IMR-90 (cell line): ENCODE measurements around the gene PLXNA4. TPM values are rescaled to one million over a fixed set of nuclear protein-coding genes. Genes with fewer than 3 reads are reported as not detected.

Experiments
- ATAC-seq: fragments of 200-7000 bp; cut with Tn5 transposase; 2 replicates; pipeline ENCODE4 v1.9.1; 2020; ENCODE audit warnings: low read depth, mild to moderate bottlenecking, moderate library complexity
- BruUV-seq: library from RNA; stranded (reverse); fragments of 400-500 nt; replicated peaks from 2 replicates; lab custom pipeline; 2021; lab: Mats Ljungman, UMichigan
- CTCF ChIA-PET: fragments of 300-600 bp; formaldehyde crosslinking; extraction: SDS; loops from one replicate; lab custom pipeline; 2021; ENCODE audit warnings: antibody characterized with exemption; lab: Yijun Ruan, JAX
- POLR2A ChIA-PET: fragments of 300-600 bp; sonication (Branson Sonifier 250); formaldehyde crosslinking; loops from one replicate; lab custom pipeline; 2022; ENCODE audit warnings: antibody characterized with exemption; ENCODE audit not compliant: unreplicated experiment; lab: Charles Lee
- DNase-seq: peaks from one replicate; pipeline ENCODE4 v3.0.0; 2013
- H2AFZ ChIP-seq: replicated peaks from 2 replicates; pipeline ENCODE3; 2013; ENCODE audit warnings: low read length, mild to moderate bottlenecking; ENCODE audit not compliant: poor library complexity
- H2AK5ac ChIP-seq: 2 replicates; pipeline ENCODE4 v1.6.1; 2013; ENCODE audit warnings: low read depth, low read length, inconsistent platforms
- H2AK9ac ChIP-seq: replicated peaks from 2 replicates; pipeline ENCODE3; 2013; ENCODE audit warnings: mild to moderate bottlenecking, low read depth, low read length, moderate library complexity; ENCODE audit not compliant: poor library complexity
- H2BK120ac ChIP-seq: 2 replicates; pipeline ENCODE4 v1.6.1; 2013; ENCODE audit warnings: low read depth, low read length, inconsistent platforms
- H2BK15ac ChIP-seq: 3 replicates; pipeline ENCODE4 v1.6.1; 2013; ENCODE audit warnings: low read depth, low read length, inconsistent platforms
- H2BK20ac ChIP-seq: 2 replicates; pipeline ENCODE4 v1.6.1; 2013; ENCODE audit warnings: low read depth, mild to moderate bottlenecking, inconsistent platforms, low read length, moderate library complexity
- H2BK5ac ChIP-seq: 2 replicates; pipeline ENCODE4 v1.6.1; 2013; ENCODE audit warnings: mild to moderate bottlenecking, low read depth, low read length, inconsistent platforms; ENCODE audit not compliant: poor library complexity, severe bottlenecking
- H3K14ac ChIP-seq: replicated peaks from 2 replicates; pipeline ENCODE4 v1.6.1; 2013; ENCODE audit warnings: low read depth, low read length, inconsistent platforms
- H3K18ac ChIP-seq: 2 replicates; pipeline ENCODE4 v1.6.1; 2013; ENCODE audit warnings: low read depth, low read length, control low read depth
- H3K23ac ChIP-seq: 2 replicates; pipeline ENCODE4 v1.6.1; 2013; ENCODE audit warnings: low read depth, low read length, inconsistent platforms
- H3K27ac ChIP-seq: 2 replicates; pipeline ENCODE4 v1.5.1; 2013; ENCODE audit warnings: mild to moderate bottlenecking, control low read depth, low read length; ENCODE audit not compliant: insufficient read depth
- H3K27me3 ChIP-seq: 2 replicates; pipeline ENCODE4 v1.6.1; 2013; ENCODE audit warnings: low read length; ENCODE audit not compliant: control insufficient read depth, insufficient read depth
- H3K36me3 ChIP-seq: 2 replicates; pipeline ENCODE4 v1.6.1; 2013; ENCODE audit warnings: low read length, mixed read lengths; ENCODE audit not compliant: control insufficient read depth, insufficient read depth
- H3K4ac ChIP-seq: 2 replicates; pipeline ENCODE4 v1.6.1; 2013; ENCODE audit warnings: low read depth, low read length, inconsistent platforms
- H3K4me1 ChIP-seq: 2 replicates; pipeline ENCODE4 v1.6.1; 2013; ENCODE audit warnings: low read length, mixed read lengths; ENCODE audit not compliant: control insufficient read depth, insufficient read depth
- H3K4me2 ChIP-seq: 2 replicates; pipeline ENCODE4 v1.6.1; 2013; ENCODE audit warnings: low read depth, mild to moderate bottlenecking, control low read depth, low read length, moderate library complexity
- H3K4me3 ChIP-seq: 2 replicates; pipeline ENCODE4 v1.5.1; 2013; ENCODE audit warnings: low read depth, mild to moderate bottlenecking, control low read depth, low read length, moderate library complexity; ENCODE audit not compliant: insufficient read depth
- H3K56ac ChIP-seq: 2 replicates; pipeline ENCODE4 v1.6.1; 2013; ENCODE audit warnings: low read length, inconsistent platforms; ENCODE audit not compliant: insufficient read depth; ENCODE audit errors: extremely low read depth
- H3K79me1 ChIP-seq, 2 experiments: 2 replicates each; pipeline ENCODE4 v1.6.1; 2013; ENCODE audit warnings: low read length in 2 of 2, inconsistent platforms in 1 of 2, low read depth in 1 of 2
- H3K9ac ChIP-seq: 2 replicates; pipeline ENCODE4 v1.6.1; 2013; ENCODE audit warnings: low read depth, low read length, control low read depth
- H3K9me1 ChIP-seq: 2 replicates; pipeline ENCODE4 v1.6.1; 2013; ENCODE audit warnings: low read length, inconsistent platforms; ENCODE audit not compliant: insufficient read depth
- H3K9me3 ChIP-seq: 2 replicates; pipeline ENCODE4 v1.6.1; 2013; ENCODE audit warnings: low read length; ENCODE audit not compliant: control insufficient read depth, insufficient read depth
- H4K20me1 ChIP-seq: 2 replicates; pipeline ENCODE4 v1.6.1; 2013; ENCODE audit warnings: low read length, inconsistent platforms; ENCODE audit not compliant: insufficient read depth
- H4K5ac ChIP-seq: 2 replicates; pipeline ENCODE4 v1.6.1; 2013; ENCODE audit warnings: mild to moderate bottlenecking, low read depth, low read length, control low read depth
- H4K8ac ChIP-seq, 2 experiments: 2 replicates each; pipeline ENCODE4 v1.6.1; 2013; ENCODE audit warnings: low read depth in 2 of 2, low read length in 2 of 2, control low read depth in 1 of 2, inconsistent platforms in 1 of 2
- H4K91ac ChIP-seq: 2 replicates; pipeline ENCODE4 v1.6.1; 2013; ENCODE audit warnings: low read depth, low read length, inconsistent platforms; ENCODE audit not compliant: insufficient read depth
- BHLHE40 ChIP-seq: fragments of 150-350 bp; IDR thresholded peaks from 2 replicates; pipeline ENCODE4 v1.6.1; 2016; ENCODE audit warnings: mild to moderate bottlenecking, low read depth, low read length
- CHD1 ChIP-seq: IDR thresholded peaks from 2 replicates; pipeline ENCODE4 v1.6.1; 2012; ENCODE audit warnings: low read depth, low read length, improper control_type of control experiment
- NFE2L2 ChIP-seq: fragments of 150-350 bp; IDR thresholded peaks from 2 replicates; pipeline ENCODE4 v1.6.1; 2016; ENCODE audit warnings: low read depth, mild to moderate bottlenecking, low read length
- RCOR1 ChIP-seq: IDR thresholded peaks from 2 replicates; pipeline ENCODE4 v1.6.1; 2012; ENCODE audit warnings: mild to moderate bottlenecking, low read length, improper control_type of control experiment; ENCODE audit not compliant: insufficient replicate concordance
- SMC3 ChIP-seq: fragments of 150-350 bp; IDR thresholded peaks from 2 replicates; pipeline ENCODE4 v1.6.1; 2016; ENCODE audit warnings: low read depth, mild to moderate bottlenecking, antibody characterized with exemption, low read length, moderate library complexity
- WGBS, 2 experiments: methylation state at CpG; one replicate each; pipeline versions ENCODE4 v1.1.5 to v1.1.7; 2013; ENCODE audit warnings: missing lambda C conversion rate in 2 of 2; ENCODE audit not compliant: insufficient read length in 1 of 2; ENCODE audit errors: extremely low coverage in 2 of 2; 5-methylcytosine and 5-hydroxymethylcytosine counted together
- dilution Hi-C: fragments of 300-500 bp; cut with HindIII; formaldehyde crosslinking; loops from one replicate; pipeline ENCODE4 v1.14.3; 2018; ENCODE audit warnings: low sequenced_read_pairs; ENCODE audit not compliant: unreplicated experiment
- in situ Hi-C: fragments of 300-500 bp; cut with MboI; formaldehyde crosslinking; loops from 3 replicates; pipeline ENCODE4 v1.14.3; 2019; ENCODE audit warnings: low sequenced_read_pairs, inconsistent platforms, mixed read lengths
- intact Hi-C: fragments of 100-400 bp; cut with micrococcal nuclease; formaldehyde crosslinking; loops from 2 replicates; pipeline ENCODE4 v1.10.0; 2022
- polyA plus RNA-seq, 3 experiments: library from polyadenylated mRNA; depleted of rRNA; stranded (reverse); fragments of >200 nt; gene quantifications; 2 replicates each; pipeline ENCODE4 v1.2.3, GENCODE V29; 2012; ENCODE audit warnings: low replicate concordance in 1 of 3
- total RNA-seq: library from RNA; depleted of rRNA; stranded (reverse); fragments of >200 nt; gene quantifications from 2 replicates; pipeline ENCODE4 v1.2.3, GENCODE V29; 2012
- TF ChIP-seq, protein P1 (sequence below): fragments of 150-350 bp; IDR thresholded peaks from 2 replicates; pipeline ENCODE4 v1.6.1; 2016; ENCODE audit warnings: low read depth, mild to moderate bottlenecking, low read length, moderate library complexity, borderline replicate concordance

The PLXNA4 gene
- total and polyA plus RNA-seq, 2 of the 4 experiments (the other 2 are of a cell fraction) = under 0.01 TPM

DNA sequence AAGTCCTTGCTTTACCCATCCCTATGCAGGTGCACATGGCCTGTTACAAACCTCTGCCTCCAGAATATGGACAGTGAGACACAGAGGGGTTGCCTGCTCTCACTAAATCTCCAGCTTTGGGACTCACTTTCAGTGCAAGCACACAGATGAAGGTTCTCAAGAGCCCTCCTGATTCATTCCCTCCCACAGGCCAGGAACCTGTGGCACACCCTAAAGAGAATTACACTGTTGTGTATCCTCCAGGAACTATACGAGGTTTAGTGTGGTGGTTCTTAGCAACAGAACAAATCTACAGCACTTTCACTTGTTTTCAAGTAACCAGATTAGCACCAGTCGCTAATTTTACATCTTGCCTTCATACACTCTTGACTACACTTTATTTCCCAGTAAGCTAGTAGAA is 192.3 kb downstream of the PLXNA4 start:
- H3K9me1 ChIP-seq = no peaks in the 10 kb centered on the region
- H2BK5ac ChIP-seq = no peak overlapping the region
- H3K9ac ChIP-seq = no peak overlapping the region
- H2AK9ac ChIP-seq = no peak overlapping the region
- H3K27me3 ChIP-seq = no peaks in the 10 kb centered on the region
- H4K5ac ChIP-seq = no peak overlapping the region
- ChIA-PET POLR2A (no interaction called here), CTCF (no interaction called here)
- no peak overlapping the region for H2BK120ac ChIP-seq
- no peak overlapping the region for H2AFZ ChIP-seq
- H4K20me1 ChIP-seq = no peaks in the 10 kb centered on the region
- no peak for DNase-seq
- H2BK15ac ChIP-seq = no peak overlapping the region
- no peak overlapping the region for H3K14ac ChIP-seq
- TF ChIP-seq RCOR1 (no peak), SMC3 (no peak), NFE2L2 (no peak), BHLHE40 (no peak), CHD1 (no peak)
- TF ChIP-seq, protein P1, sequence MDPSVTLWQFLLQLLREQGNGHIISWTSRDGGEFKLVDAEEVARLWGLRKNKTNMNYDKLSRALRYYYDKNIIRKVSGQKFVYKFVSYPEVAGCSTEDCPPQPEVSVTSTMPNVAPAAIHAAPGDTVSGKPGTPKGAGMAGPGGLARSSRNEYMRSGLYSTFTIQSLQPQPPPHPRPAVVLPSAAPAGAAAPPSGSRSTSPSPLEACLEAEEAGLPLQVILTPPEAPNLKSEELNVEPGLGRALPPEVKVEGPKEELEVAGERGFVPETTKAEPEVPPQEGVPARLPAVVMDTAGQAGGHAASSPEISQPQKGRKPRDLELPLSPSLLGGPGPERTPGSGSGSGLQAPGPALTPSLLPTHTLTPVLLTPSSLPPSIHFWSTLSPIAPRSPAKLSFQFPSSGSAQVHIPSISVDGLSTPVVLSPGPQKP = no peak
- H4K8ac ChIP-seq = no peak overlapping the region
- BruUV-seq = no TSS peak
- H3K36me3 ChIP-seq = no peaks in the 10 kb centered on the region
- no peak overlapping the region for H3K4ac ChIP-seq
- intact Hi-C loops = no loop called here
- no peak overlapping the region for H2AK5ac ChIP-seq
- no peak overlapping the region for H3K23ac ChIP-seq
- dilution Hi-C loops = no loop called here
- in situ Hi-C loops = no loop called here
- no peak overlapping the region for H3K4me2 ChIP-seq
- no peak overlapping the region for H4K91ac ChIP-seq
- no peak overlapping the region for H2BK20ac ChIP-seq
- ATAC-seq = no peak
- no peak overlapping the region for H3K56ac ChIP-seq
- no peak overlapping the region for H3K18ac ChIP-seq
- H3K79me1 ChIP-seq = no peaks in the 10 kb centered on the region
- no peaks in the 10 kb centered on the region for H3K9me3 ChIP-seq
- WGBS, 2 experiments = no CpG with 5 or more reads among the region's 2 CpGs
- no peak overlapping the region for H3K4me3 ChIP-seq
- H3K4me1 ChIP-seq = no peaks in the 10 kb centered on the region
- no peak overlapping the region for H3K27ac ChIP-seq
